Activated gamma-delta T cell treated with Interleukin-2 at 50 U/mL for 16 hours (primary cell): Measurements from ENCODE around the gene BNIP5.
"Not testable (repeated sequence)": the region's sequence is repeated elsewhere in the genome, so short reads cannot be mapped to it uniquely, and the experiment has no call there.

Experiments used
- DNase-seq: peaks from one replicate; pipeline ENCODE4 v3.0.0-alpha.2; 2020

The BNIP5 gene

DNA sequence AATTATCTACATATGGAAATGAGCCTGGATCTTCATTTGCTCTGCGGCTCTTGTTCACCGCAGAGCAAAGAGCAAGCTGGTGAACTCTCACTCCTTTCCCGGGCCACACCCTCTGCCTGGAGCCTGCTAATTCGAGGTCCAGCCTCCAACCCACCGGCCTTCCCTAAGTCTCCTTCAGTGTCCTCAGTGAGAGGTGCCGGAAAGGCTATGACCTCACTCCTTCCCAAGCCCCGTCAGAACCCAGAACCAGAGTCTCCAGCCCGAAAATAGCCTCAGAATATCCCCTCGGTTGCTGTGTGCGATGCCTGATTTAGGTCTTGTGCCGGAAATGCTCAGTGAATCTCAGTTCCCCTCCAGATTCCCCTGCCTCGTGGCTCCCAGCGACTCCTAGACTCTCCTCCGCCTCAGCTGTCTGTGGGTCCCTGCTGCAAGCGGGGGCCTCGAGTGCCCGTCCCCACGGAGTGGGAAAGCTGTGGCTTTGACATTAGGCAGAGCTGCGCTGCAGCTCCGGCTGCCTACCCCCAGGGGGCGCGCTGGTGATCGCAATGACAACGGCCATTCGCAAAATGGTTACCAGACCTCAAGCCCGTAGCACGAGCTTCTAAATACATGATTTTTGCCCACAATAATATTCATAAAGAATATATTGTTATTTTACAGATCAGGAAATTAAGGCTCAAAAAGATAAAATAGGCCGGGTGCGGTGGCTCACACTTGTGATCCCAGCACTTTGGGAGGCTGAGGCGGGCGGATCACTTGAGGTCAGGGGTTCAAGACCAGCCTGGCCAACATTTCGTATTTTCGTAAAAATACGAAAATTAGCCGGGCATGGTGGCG is 4.1 kb upstream of the BNIP5 start:
- DNase-seq: peak; percentile 66

DNA sequence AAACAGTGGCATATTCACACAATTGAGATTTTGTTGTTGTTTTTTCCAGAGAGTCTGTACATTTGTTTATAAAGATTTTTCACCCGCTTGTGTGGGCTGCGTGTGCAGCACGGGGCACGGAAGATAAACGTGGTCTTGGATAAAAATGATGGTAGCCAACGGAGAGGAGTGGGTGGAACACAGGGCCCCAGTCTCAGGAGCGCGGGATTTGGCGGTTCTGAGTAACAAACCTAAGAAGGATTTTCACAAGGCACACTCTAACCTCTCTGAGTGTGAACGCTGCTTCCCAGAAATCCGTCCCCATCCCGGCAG is 3.6 kb upstream of the BNIP5 start:
- DNase-seq: no peak

DNA sequence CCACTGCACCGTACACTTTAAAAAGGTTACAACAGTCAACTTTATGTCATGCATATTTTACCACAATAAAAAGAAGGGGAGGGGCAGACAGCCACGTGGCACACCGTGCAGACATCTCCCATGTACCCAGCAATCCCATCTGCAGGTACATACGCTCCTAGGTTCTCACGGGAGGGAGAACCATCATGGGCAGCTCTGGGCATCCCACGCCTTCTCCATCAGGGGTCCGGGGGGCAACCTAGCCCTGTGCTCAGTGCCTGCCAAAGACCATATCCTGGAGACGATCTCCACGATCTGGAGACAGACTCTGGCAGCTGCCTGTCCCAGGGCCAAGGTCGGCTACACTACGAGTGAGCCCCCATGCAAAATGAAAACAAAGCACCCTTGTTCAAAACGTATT is 2.5 kb upstream of the BNIP5 start:
- no peak for DNase-seq

DNA sequence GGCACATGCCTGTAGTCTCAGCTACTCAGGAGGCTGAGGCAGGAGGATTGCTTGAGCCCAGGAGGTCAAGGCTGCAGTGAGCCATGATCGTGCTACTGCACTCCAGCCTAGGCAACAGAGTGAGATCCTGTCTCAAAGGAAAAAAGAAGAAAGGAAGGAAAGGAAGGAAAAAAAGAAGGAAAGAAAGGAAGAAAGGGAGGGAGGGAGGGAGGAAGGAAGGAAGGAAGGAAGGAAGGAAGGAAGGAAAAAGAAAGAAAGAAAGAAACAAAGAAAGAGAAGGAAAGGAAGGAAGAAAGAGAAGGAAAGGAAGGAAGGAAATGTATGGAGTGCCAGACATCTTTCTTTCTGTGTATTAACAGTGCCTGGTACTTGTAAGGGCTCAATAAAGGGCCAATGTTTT is 1.5 kb upstream of the BNIP5 start:
- not testable (repeated sequence) for DNase-seq

DNA sequence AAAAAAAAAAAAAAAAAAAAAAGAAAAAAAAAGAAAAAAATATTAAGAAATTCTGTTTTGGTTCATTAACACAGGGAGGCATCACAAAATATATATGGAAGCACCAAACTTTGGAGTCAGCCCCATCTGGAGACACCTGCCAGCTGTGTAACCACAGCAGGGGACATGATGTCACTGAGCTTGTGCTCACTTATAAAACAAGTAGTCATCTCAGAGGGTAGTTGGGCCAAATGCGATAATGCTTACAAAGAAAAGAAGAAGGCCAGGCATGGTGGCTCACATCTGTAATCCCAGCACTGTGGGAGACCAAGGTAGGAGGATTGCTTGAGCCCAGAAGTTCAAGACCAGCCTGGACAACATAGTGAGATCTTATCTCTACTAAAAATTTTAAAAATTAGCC is 1.1 kb upstream of the BNIP5 start:
- no peak for DNase-seq

DNA sequence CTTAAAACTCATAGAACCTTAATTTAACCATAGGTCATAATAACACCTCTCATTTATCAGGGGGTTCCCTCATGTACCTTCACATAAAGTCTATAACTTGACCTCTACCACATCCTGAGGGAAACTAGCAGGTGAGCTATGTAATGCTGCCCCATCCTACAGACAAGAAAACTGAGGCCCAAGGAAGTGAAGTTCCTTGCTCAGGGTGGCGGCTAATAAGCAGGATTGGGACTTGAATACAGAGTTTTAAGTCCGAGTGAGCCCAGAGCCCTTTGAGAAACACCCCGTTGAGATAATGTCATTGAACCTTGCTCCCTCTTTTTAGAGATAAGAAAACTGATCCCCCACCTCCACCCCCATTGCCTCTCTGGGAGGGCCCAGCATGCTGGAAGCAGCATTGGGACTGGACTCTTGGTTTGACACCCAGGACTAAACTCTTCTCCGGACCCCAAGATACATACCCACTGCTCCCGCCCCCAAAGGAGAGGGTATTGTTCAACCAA is 429 bp downstream of the BNIP5 start:
- no peak for DNase-seq

GRCh38 chr6:36335465-36336207 is 1.1 kb downstream of the BNIP5 start:
- no peak for DNase-seq

GRCh38 chr6:36334832-36335459 is 1.7 kb downstream of the BNIP5 start:
- DNase-seq: no peak

DNA sequence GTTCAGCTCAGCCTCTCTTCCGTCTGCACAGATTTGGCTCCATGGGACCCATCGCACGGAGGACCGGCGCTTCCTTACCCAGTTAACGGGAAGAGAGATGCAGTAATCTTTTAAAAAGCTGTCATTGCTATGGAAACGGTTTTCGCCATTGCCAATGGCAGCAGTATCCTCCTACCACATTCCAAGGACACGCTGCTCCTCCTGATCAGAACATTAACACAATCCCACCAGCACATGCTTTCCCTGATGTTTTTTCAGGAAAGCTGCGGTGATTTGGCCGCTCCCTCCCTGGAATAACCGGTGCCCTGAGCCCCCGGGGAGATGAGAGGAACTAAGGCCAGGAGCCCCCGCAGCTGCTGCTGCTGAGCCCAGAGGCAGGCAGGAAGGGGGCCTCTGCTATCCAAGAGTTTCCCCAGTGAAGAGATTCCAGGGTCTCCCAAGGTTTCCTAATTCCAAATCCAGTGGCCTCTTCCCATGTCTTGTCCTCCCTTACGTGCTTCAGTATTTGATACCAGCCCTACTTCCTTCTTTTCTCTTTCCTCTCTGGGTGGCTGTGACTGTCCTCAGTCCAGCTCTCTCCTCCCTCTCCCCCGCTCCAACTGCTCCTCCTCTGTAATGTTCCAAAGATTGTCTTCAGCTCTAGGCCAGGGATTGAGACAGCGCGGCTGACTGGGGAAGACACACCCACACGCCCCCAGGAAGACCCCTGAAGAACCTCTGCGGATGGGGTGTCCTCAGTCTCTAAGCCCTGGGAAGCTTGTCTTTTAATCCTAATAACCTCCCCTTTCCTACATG is 2.6 kb downstream of the BNIP5 start:
- DNase-seq: no peak

- DNase-seq: no peak
Observed at GRCh38 chr6:36333171-36333895, 3.4 kb downstream of the BNIP5 start.

DNA sequence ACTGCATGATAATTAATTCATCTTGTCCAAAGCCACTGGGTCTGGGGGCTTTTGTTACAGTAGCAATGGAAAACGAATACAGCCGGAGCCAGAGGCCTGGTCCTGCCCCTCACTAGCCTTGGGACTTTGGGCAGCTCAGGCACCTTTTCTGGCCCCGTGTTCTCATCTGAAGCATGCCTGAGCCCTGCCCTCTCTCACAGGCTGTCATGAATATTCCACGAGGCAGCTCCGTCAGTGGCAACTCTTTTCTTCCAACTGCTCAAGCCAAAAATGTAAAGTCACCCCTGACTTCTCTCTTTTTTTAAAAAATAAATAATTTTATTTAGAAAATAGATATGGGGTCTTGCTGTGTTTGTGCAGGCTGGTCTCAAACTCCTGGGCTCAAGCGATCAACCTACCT is 5.3 kb downstream of the BNIP5 start:
- no peak for DNase-seq

GRCh38 chr6:36330366-36330765 is 6.3 kb downstream of the BNIP5 start:
- DNase-seq: no peak

DNA sequence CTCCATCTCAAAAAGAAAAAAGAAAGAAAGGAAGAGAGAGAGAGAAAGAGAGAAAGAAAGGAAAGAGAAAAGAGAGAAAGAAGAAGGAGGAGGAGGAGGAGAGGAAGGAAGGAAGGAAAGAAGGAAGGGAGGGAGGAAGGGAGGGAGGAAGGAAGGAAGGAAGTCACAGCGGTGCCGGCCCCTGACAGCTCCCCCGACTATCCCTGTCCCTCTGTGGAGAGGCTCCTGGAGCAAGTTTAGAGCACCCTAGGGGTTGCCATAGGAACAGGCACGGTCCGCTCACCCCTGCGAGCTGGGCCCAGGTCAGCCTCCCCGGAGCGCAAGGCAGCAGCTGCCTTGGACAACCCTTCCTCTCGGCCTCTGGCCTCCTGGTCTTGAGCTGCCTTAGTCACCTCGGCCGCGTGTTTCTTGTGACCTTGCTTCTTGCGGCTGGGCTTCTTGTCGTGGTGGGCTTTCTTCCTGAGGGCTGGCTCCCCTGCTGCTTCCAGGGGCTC is 6.8 kb downstream of the BNIP5 start:
- DNase-seq: no peak

GRCh38 chr6:36328600-36328999 is 8.1 kb downstream of the BNIP5 start:
- no peak for DNase-seq

DNA sequence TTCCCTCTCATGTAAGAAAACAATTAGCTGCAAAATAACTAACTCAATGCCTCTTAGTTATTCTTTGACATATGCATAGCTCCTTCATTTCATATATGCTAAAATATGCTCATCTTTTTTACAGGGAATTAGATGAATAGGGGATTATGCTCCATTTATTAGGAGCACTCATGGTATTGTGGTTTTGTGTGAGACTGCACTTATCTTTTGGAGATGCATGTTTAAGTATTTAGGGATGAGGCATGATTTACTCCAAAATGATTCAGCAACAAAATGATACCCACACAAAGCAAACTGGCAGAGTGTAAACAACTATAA is 8.8 kb downstream of the BNIP5 start:
- DNase-seq: no peak

GRCh38 chr6:36327226-36327918 is 9.3 kb downstream of the BNIP5 start:
- DNase-seq: no peak

- no peak for DNase-seq
Observed at GRCh38 chr6:36326356-36326995, 10.2 kb downstream of the BNIP5 start.

GRCh38 chr6:36324715-36325114 is 12.0 kb downstream of the BNIP5 start:
- no peak for DNase-seq

- no peak for DNase-seq
Observed at GRCh38 chr6:36324191-36324590, 12.5 kb downstream of the BNIP5 start.

GRCh38 chr6:36323062-36323461 is 13.6 kb downstream of the BNIP5 start:
- no peak for DNase-seq

DNA sequence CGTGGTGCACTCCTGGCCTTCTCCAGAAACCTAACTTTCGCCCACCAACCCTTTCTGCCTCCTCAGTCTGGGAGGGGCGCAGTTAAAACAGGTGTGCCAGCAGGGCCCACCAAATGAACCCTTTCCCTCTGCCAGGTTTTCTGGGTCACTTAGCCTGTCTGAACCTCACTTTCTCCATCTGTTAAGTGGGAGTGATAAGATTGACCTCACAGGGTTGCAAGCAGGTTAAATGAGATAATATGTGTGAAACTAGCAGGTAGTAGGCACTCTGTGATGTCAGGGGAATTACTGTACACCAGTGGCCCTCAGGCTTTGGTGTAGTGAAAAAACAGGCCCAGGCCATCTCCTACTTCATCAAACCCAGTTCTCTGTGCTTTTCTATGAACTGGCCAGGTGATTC is 14.1 kb downstream of the BNIP5 start:
- DNase-seq: no peak
